CD1c-positive myeloid dendritic cell (primary cell): ENCODE results near the gene SDCCAG8.
"Not testable (repeated sequence)": the region's sequence is repeated elsewhere in the genome, so short reads cannot be mapped to it uniquely, and the experiment has no call there.

ENCODE experiments used
- DNase-seq: peaks from one replicate; pipeline ENCODE4 v3.0.0-alpha.2; 2016; ENCODE audit errors: extremely low spot score

SDCCAG8 gene

DNA sequence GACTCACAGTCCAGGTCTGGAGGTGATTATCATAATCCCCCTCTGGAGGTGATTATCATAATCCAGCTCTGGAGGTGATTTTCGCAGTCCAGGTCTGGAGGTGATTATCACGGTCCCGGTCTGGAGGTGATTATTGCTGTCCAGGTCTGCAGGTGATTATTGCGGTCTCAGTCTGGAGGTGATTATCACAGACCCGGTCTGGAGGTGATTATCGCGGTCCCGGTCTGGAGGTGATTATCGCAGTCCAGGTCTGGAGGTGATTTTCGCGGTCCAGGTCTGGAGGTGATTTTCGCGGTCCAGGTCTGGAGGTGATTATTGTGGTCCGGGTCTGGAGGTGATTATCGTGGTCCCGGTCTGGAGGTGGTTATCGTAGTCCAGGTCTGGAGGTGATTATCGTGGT lies 76.6 kb downstream of the SDCCAG8 start:
- no peak for DNase-seq

DNA sequence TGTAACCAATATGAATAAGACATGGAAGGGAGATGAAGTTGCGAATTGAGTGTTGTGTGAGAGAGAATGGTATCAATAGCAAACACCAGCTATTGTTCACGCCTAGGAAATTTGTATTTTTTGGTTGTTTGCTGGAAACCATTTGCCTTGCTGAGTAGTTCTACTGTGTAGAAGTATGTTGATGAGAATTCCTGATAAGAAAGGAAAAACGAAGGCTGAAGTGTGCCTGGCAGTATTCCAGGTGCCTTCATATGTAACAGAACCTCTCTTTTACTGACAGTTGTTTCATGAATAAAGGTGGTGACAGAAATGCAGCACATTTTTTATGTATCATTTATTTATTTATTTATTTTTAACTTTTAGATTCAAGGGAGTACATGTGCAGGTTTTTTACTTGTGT lies 79.5 kb downstream of the SDCCAG8 start:
- DNase-seq = no peak

DNA sequence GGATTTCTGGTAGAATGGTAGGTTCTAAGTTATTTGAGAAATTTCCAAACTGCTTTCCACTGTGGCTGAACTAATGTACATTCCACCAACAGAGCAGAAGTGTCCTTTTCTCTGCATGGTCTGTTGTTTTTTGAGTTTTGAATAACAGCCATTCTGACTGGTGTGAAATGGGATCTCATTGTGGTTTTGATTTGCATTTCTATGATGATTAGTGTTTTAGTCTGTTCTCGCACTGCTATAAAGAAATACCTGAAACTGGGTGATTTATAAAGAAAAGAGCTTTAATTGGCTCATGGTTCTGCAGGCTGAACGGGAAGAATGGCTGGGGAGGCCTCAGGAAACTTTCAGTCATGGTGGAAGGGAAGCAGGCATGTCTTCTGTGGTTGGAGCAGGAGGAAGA lies 80.3 kb downstream of the SDCCAG8 start:
- no peak for DNase-seq

DNA sequence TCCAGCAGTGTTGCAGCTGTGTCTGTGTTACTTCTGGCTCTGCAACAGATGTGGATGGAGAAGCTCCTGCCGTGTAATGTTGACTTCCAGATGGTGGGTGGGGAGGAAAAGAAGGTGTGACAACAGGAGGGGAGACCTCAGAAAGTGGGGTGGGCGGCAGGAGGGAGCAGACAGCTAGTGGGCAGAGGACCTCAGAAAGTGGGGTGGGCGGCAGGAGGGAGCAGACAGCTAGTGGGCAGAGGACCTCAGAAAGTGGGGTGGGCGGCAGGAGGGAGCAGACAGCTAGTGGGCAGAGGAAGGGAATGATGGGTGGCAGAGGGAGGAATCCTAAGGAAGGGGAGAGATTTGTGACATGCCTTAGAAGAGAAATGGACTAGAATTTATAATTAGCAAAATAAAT lies 83.0 kb downstream of the SDCCAG8 start:
- not testable (repeated sequence) for DNase-seq

DNA sequence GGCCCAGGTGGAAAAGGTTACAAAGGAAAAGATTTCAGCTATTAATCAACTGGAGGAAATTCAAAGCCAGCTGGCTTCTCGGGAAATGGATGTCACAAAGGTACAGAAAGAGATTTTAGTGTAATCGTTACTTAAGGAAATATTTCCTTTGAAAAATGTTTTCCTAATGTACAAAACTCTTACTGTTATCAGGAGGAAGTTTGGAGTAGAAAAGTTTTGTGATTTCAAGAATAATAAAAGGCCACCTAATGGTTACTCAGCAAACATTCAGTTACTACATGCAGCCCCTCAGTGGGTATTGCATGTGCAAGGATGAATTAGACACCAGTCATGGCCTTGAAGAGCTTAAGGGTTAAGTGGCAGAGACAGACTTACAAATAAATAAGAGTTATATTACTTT lies 85.2 kb downstream of the SDCCAG8 start:
- DNase-seq = no peak

DNA sequence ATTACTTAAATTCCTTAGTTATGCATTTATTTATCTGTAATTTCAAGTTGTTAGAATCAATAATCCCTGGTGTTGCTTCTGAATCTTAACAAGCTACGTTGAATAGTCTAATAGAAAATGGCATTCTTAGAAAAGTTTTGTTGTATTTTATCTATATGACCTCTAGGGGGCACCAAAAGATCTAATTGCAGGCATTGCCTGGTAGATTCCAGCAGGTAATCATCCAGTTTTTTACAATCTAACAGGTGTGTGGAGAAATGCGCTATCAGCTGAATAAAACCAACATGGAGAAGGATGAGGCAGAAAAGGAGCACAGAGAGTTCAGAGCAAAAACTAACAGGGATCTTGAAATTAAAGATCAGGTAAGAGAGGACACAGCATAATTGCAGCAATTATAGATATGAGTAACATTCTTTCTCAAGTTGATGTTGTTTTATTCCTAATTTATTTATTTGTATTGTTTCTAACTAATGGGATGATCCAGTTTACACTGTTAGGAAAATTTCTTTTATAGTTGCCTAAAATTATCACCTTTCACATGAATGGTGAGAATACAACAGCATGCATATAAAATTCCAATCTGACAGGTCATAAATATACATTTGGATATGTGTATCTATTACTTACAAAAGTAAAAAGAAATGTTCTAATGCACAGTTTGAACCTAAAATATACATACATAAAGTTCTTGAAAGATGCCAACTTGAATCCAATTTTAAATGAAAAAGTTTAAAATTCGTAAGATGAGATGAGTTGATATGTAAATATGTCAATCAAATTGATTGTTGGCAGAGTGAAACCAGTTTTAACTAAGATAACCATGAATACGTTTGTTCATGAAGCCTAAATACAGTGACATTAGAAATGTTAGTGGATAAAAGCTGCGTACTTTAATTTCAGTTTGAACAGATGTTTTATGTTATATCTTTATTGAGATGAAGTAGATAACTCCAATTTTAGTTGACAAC lies 88.4 kb downstream of the SDCCAG8 start:
- DNase-seq = peak; percentile 65

DNA sequence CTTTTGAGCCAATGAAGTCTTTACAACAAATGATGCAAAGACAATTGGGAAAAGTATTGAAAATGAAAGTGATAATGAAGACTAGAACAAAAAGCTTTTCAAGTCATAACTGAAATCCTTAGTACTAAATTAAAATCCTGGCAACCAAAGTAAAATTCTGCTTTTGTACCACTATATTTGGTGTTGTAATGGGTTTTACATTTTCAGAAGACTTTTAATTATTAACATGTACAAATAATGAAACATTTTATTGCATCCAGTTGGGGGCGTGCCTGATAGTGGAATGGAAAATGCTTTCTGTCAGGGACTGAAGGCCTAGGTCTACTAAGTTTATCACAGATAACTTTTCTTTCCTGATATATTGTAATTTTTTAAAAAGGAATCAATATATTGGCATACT lies 89.4 kb downstream of the SDCCAG8 start:
- no peak for DNase-seq

DNA sequence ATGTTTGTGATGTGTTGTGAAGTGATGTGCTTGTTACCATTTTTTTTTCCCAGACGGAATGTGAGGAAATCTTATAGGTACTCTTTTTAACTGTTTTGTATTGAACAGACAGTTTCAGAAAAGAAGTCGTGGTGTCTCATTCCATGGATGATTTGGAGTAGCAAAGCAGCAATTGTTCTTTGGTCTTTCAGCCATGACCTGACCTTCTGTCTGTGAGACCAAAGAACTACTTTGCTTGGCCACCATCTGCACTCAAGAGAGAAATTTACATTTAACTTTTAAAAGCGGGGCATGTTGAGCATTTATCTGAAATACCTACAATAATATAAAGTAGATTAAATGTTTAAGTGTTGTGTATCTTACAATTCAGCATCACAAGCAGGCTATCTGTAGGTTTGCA lies 90.2 kb downstream of the SDCCAG8 start:
- DNase-seq = no peak

DNA sequence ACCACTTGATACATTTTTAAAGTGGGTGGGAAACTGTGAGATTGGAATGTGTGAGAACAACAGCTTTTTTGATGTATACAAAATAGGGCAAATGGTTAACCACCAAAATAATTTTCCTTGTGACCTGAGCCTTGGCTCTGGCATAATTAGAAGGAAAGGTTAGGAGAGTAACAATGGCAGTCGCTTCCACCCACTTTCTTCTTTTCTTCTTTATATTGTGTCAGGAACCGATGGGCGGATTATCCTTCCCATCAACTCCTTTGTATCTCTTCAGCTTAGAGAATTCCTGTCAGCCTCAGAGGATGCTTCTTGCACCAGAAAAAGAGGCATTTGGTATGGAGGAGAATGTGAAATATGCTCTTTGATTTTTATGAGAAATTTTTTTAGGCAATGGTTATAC lies 90.6 kb downstream of the SDCCAG8 start:
- DNase-seq = no peak

DNA sequence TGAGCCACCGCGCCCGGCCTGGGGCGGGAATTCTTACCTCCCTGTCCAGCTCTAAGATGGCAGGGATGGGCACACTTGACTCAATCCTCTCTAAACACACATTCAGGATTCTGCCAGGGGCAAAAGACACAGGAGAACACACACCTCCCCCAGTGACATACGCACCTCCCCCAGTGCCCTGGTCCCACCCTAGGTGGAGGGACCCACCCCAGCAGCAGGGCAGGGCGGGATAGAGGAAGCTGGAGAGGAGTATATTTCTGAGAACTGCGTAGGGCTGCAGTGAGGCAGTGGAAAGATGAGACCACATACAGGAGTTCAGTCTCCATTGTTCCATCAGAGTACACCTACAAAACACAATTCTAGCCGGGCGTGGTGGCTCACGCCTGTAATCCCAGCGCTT lies 92.5 kb downstream of the SDCCAG8 start:
- DNase-seq = no peak

DNA sequence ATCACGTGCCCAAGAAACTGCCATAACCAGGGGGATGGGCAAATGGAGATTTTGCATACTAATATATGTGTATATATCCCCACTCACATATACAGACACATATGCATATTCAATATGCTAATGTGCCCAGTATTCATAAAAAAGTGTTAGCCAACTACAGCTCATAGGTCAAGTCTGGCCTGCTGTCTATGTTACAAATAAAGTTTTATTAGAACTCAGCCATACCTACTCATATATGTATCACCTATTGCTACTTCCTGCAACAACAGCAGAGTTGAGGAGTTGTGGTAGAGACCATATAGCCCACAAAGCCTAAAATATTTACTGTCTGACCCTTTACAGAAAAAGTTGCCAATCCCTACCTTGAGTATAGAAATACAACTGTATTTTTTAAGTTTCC lies 93.3 kb downstream of the SDCCAG8 start:
- no peak for DNase-seq

DNA sequence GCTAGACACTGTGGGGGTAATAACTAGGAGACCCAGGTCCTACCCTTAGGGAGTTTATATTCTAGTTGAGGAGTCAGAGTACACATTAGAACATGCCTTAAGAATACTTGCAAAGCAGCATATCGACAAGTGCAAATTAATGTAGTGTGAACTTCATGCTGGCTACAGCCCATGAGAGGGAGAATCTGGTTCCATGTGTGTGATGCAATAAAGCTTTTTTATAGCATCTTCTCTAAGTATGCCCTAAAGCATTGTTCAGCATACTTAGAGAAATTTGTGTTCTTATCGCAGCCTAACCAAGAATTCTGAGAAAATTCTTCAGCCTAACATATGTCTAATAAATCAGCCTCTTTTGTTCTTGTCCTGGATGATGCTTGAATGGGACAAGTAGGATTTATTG lies 95.5 kb downstream of the SDCCAG8 start:
- no peak for DNase-seq

DNA sequence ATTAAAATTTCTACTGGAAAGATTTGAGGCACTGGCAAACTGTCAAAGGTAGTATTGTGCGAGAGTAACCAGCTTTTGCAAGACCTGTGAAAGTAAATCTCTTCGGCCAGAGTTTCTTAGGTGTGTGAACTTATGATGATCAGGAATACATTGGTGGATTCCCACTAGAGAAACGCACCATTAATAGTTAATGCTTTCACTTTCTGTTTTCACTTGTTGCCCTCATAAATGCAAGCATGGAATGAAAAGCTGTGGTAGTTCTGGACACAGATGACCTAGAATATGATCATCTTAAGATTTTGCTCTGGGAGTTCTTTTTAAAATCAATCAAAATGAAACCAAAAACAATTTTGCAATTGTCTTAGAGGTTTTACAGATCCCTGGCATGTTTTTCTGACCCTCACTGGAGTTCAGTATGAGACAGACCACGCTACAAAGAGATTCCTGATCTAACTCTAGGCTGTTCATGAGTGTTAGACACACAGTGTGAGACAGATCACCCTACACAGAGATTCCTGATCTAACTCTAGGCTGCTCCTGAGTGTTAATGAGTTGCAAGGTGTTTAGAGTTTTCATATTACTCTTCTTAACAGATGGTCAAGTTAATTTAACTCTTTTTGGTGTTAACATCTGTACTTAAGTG lies 98.8 kb downstream of the SDCCAG8 start:
- DNase-seq = no peak

DNA sequence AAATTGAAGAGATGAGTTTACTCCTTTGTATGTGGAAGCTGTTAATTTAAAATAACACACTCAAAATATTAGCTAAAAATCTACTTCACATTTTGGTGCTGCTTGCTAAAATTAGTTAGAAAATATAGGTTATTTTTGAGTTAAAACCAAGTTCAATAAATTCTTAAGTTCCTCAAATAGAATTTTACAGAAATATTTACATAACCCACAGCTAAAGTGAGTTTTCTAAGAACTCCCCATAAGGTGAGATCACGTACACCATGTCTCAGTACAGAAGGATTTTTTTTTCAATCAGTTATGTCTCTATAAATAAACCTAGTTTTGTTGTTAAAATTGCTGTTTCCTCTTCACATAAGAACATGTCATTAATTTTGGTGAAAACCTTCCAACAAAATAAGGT lies 108.0 kb downstream of the SDCCAG8 start:
- no peak for DNase-seq

DNA sequence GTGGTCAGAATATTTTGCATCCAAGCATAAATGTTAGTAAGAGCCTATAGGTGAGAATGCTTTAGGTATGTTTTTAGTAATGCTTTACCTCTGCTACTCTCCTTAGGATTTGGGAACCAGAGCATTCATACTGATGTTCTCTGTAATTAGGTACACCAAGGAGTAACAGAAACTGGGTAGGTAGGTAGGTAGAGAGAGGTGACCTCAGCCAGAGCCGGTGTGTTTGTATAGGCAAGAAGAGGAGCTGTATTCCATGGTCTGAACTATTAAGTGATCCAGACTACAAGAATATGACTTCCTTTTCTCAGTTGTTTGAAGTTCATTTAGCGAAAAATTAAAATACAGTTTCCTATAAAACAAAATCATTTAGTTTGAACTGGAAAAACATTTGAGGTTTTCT lies 108.5 kb downstream of the SDCCAG8 start:
- DNase-seq = no peak

DNA sequence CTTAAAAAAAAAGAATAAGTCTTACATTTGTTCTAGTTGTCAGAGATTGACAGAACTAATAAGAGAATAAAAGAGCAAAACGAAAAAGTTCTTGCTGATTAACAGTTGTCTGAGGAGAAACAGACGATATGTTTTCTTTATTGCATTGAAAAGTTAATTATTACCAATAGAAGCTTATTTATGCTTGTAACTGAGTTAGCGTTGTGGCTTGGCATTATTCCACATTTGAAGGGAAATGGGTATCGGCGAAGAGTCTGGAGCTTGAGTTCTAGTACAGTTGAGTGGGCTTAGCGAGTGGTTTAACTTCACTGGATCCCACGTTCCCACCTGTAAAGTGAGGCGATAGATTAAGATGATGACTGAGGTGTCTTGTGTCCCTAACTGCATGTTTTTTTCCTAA lies 109.0 kb downstream of the SDCCAG8 start:
- no peak for DNase-seq

DNA sequence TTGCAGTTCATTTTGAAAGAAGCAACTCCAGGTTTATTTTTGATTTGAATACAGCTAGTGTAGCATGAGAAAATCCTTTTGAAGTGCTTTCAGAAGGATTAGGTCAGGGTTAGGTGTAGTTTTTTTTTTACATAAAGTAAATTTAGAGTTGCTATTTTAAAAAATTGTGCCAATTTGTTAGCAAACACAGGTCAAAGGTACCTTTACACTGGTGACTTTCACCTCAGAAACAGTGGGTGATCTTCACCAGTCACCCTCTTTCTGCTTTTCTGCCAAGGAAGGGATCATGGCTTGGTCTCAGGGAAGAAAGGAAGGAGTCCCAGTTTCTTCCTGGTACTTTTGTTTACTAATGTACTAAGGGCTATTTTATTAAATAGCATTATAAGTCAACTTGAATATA lies 111.5 kb downstream of the SDCCAG8 start:
- no peak for DNase-seq

DNA sequence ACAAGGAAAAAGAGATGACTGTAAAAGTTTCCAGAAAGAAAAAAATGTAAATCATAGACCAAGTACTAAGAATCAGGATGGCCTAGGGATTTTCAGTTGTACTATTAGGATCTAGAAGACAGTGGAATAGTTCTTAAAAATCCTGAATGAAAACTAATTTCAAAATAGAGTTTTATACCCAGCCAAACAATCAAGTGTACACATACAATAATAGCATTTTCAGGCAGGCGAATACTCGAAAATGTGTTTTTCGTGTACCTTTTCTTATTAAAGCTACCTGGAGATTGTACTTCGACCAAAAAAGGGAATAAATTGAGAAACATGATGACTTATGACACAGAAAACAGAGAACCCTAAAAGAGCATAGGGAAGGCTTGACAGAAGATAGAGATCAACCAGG lies 118.6 kb downstream of the SDCCAG8 start:
- DNase-seq = no peak

DNA sequence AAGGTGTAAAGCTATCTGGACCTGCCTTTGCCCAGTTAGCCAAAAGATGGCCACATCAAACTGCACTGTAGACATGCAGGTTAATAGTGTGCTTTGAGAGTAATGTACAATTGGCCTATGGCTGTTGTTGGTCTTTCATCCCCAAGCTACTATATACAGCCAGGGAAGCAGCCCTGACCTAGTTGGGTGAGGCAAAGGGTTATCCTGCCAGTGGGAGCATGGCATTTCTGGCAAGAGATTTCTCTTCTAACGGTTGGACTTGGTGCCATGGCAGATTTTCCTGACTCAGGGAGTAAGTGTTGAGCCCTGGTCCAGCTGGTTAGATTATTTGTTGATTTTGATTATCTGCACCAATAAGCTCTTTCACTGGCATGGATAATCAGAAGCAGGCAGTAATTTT lies 119.8 kb downstream of the SDCCAG8 start:
- no peak for DNase-seq

DNA sequence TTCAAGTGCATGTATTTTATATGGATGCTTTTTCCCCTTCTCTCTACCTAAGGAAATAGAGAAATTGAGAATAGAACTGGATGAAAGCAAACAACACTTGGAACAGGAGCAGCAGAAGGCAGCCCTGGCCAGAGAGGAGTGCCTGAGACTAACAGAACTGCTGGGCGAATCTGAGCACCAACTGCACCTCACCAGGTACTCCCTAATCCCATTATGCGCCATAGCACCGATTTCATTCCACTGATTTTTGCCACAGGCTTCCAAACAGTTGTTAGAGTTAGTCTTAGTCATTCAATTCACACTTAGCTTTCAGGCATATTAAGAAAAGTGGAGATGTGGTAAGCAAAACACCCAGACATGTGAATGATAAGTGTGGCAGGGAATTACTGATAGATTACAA lies 122.8 kb downstream of the SDCCAG8 start:
- no peak for DNase-seq

DNA sequence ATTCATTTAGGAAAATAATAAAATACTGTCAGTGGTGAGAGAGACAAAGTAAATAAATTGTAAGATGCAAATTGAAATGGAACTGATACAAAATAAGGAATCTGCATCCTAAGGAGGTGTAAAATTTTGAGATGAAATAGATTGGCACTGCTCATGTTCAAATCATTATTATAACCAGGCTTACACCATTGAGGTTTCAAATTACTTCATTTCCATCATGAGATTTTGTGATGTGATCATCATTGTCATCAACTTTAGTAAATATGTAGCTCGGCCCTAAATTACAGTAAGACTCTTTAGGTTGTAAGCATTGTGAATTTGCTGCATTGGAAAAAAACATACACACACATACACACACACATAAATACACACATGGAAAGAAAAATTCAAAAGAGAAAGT lies 123.4 kb downstream of the SDCCAG8 start:
- no peak for DNase-seq

DNA sequence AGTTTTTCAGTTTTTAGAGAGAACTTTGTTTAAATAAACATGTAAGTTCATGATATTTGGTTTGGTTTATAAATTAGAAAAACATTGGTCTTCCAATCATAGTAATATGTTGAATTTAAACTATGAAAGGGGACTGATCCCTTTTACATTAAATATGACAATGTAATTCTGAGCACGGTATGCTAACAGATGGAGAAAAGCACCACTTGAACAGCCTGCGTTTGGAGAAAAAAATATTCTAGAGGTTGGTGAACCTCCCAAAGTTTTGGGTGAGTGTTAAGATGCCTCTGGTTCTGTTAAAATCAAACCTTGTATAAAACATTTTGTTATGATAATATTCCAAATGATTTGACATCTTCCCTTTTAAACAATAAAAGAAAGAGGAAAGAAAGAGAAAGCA lies 123.9 kb downstream of the SDCCAG8 start:
- DNase-seq = no peak

DNA sequence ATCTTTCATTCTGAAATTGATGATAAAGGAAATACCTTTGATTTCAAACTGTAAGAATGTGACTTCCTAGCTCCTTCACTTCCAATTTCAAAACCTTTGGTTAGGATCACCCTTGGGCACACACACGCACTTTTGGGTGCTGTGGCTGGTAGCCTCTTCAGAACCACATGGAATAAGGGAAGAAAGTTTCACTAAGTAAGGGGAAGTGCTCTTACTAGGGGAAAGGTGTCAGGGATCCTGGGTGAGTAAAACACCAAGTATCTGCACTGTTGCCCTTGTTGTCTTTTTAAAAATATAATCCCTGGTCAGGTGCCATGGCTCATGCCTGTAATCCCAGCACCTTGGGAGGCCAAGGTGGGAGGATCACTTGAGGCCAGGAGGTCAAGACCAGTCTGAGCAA lies 132.4 kb downstream of the SDCCAG8 start:
- DNase-seq = no peak
